ENCODE results near the gene HTRA1. TPM values are rescaled to one million over a fixed set of nuclear protein-coding genes. Genes with fewer than 3 reads are reported as not detected.

The HTRA1 gene
- total RNA-seq, 1 donor from 2014 or later, result 401 TPM

GRCh38 chr10:122550427-122550826 is 89.1 kb downstream of the HTRA1 start:
- DNase-seq (ENCODE audit: low spot score), result no peak

DNA sequence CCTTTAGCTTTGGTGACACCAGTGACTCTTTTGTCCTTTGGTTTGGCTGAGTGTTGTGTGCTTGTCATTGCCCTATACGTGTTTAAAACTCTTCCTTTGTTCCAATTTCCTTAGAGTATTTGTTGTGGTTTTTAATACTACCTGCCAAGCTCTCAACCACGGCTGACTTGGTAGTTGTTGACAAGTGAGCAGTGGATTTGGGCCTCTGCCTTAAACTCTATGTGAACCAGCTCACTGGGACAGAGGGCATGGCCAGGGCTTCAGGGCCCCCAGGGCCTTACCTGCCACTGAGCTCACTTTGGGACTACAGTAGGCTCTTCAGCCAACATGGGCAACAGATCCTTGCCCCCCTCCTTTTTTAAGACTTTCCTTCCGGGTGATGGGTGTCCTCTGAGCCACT is 89.6 kb downstream of the HTRA1 start:
- no peak for DNase-seq (ENCODE audit: low spot score)

DNA sequence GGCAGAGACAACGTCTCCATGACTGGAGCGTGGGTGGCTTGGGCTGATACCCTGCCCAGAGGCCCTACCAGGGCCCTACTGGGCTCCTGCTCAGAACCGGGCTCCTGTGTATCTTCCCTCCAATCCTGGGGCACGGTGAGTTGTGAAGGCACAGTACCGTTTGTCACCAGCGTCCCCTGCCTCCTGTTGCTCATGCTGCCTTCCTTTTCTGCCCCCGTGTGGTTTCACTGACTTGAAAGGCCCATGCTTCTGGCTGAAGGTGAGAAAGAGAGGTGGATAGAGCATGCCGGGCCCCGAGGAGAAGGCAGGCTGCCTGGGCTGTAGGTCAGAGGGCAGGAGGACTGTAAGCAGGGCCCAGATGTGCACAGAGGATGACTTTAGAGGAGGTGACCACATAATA is 90.1 kb downstream of the HTRA1 start:
- DNase-seq (ENCODE audit: low spot score), result no peak

- no peak for DNase-seq (ENCODE audit: low spot score)
Observed at GRCh38 chr10:122553341-122553740, 92.0 kb downstream of the HTRA1 start.

- no peak for DNase-seq (ENCODE audit: low spot score)
Observed at GRCh38 chr10:122554131-122555036, 93.0 kb downstream of the HTRA1 start.

GRCh38 chr10:122555442-122555841 is 94.1 kb downstream of the HTRA1 start:
- DNase-seq (ENCODE audit: low spot score), result no peak

DNA sequence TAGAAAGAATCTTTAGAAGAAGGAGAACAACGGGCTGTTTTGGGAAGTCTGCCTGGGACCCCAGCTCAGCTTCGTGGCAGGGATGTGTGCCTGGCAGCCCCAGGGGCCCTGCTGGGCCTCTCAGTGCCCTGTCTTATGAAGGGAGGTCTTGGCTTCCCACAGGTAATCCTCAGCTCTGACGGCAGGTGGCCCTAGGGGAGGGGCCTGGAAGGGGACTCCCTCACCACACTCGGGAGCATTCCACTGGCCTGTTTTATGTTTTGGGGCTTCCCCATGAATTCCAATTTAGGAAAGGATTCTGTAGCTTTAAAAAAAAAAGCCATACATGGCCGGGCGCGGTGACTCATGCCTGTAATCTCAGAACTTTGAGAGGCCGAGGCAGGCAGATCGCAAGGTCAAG is 96.2 kb downstream of the HTRA1 start:
- no peak for DNase-seq (ENCODE audit: low spot score)

- no peak for DNase-seq (ENCODE audit: low spot score)
Observed at GRCh38 chr10:122558452-122558851, 97.1 kb downstream of the HTRA1 start.

DNA sequence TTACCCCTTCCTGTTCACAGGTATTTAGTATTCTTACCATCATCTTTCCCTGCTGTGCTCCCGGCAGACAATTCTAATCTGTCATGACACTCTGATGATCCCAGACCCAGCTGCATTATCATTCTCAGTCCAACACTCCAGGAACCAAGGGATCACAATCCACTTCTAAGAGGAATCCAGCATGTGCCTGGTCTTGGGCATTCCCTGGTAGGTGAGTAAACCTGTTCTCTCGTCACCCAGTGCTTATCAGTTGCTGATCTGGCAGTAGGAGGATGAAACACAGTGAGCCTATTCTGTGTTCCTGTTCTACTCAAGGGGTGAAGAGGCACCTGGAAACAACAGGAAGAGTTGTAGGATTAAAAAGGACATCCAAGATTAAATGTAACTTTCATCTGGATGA is 97.9 kb downstream of the HTRA1 start:
- DNase-seq (ENCODE audit: low spot score), result no peak

GRCh38 chr10:122560279-122560804 is 99.0 kb downstream of the HTRA1 start, which contains the start of gene DMBT1:
DMBT1 (plus strand) TSS chr10:122560754; CDS start chr10:122560771, 17 bp downstream.
- no peak for DNase-seq (ENCODE audit: low spot score)

DNA sequence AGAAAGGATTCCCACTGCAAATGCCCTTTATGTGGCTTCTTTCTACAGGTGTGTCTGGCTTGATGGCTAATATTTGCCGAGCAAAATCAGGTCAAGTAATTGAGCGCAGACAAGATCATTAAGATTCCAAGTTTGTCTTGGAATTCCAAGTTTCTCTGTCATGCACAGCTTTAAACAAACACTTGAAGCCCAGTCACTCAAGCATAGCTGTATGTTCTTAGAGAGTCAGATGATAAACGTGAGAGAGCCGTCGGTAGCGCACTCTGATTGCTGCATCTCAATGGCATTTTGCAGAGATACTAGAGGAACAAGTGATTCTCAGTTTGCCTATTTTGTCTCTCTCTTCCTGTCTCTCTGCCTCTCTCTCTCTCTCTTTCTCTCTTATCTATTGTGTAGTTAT is 99.9 kb downstream of the HTRA1 start:
- DNase-seq (ENCODE audit: low spot score), result no peak

DNA sequence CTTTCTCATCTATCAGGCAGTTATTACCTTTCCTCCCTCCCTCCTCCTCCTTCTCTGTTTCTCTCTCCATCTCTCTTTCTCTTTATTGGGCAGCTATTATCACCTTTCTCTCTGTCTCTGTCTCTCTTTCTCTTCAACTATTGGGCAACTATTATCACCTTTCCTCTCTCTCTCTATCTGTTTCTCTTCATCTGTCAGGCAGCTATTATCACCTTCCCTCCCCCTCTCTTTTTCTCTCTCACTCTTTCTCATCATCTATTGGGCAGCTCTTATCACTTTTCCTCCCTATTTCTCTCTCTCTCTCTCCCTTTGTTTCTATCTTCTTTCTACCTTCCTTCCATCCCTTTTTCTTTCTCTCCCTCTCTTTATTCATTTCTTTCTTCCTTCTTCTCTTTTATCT is 100.4 kb downstream of the HTRA1 start:
- DNase-seq (ENCODE audit: low spot score), result no peak

Other genes with a start within 250 kb of the HTRA1 start
- not detected for gene BTBD16, start 190.3 kb upstream of the HTRA1 start, total RNA-seq (ENCODE audit: insufficient read depth, low replicate concordance)
- gene PLEKHA1, start 86.8 kb upstream of the HTRA1 start, total RNA-seq (ENCODE audit: insufficient read depth, low replicate concordance), result 32.3 TPM
- gene ARMS2, start 6.9 kb upstream of the HTRA1 start, total RNA-seq (ENCODE audit: insufficient read depth, low replicate concordance), result not detected
- gene DMBT1, start 99.2 kb downstream of the HTRA1 start, total RNA-seq (ENCODE audit: insufficient read depth, low replicate concordance), result 0.24 TPM
- gene C10orf120, start 238.3 kb downstream of the HTRA1 start, total RNA-seq (ENCODE audit: insufficient read depth, low replicate concordance), result 1.2 TPM

All from umbilical cord (tissue), 2 donors.